Mesodermal cell (in vitro differentiated cells): ENCODE data around the gene AIG1.
"Not testable (repeated sequence)": the region's sequence is repeated elsewhere in the genome, so short reads cannot be mapped to it uniquely, and the experiment has no call there.

Experiments used
- H3K27ac ChIP-seq: 2 replicates; pipeline ENCODE4 v1.7.0; 2013; ENCODE audit warnings: mild to moderate bottlenecking, low read depth, low read length, moderate library complexity; ENCODE audit not compliant: severe bottlenecking
- H3K36me3 ChIP-seq: 2 replicates; pipeline ENCODE4 v1.7.1; 2013; ENCODE audit warnings: mild to moderate bottlenecking, low read length, moderate library complexity; ENCODE audit not compliant: control insufficient read depth, insufficient read depth
- H3K4me1 ChIP-seq: one replicate; pipeline ENCODE4 v1.7.1; 2013; ENCODE audit warnings: mild to moderate bottlenecking, low read length; ENCODE audit not compliant: insufficient read depth, control insufficient read depth, poor library complexity, severe bottlenecking
- H3K4me3 ChIP-seq: 2 replicates; pipeline ENCODE4 v1.7.0; 2013; ENCODE audit warnings: low read length, control low read depth, mild to moderate bottlenecking; ENCODE audit not compliant: insufficient read depth, poor library complexity, severe bottlenecking; ENCODE audit errors: extremely low read depth
- H3K9me3 ChIP-seq: 2 replicates; pipeline ENCODE4 v1.7.1; 2013; ENCODE audit warnings: mild to moderate bottlenecking, low read length, moderate library complexity; ENCODE audit not compliant: control insufficient read depth
- WGBS, 2 experiments: methylation state at CpG; one replicate each; pipeline ENCODE4 v1.1.5; 2013; ENCODE audit warnings: missing lambda C conversion rate in 2 of 2; ENCODE audit not compliant: insufficient coverage in 2 of 2; 5-methylcytosine and 5-hydroxymethylcytosine counted together

AIG1 gene

GRCh38 chr6:143229400-143229799 is 168.7 kb downstream of the AIG1 start:
- no peak overlapping the region for H3K4me3 ChIP-seq
- 100% methylated on average over 1 of the region's 1 CpG; no CpG with 5 or more reads in 1 of the 2 experiments for WGBS, 2 experiments
- H3K4me1 ChIP-seq = no peaks in the 10 kb centered on the region
- no peaks in the 10 kb centered on the region for H3K36me3 ChIP-seq
- no peak overlapping the region for H3K27ac ChIP-seq
- H3K9me3 ChIP-seq = no peaks in the 10 kb centered on the region

GRCh38 chr6:143232849-143233248 is 172.2 kb downstream of the AIG1 start:
- Histone ChIP-seq H3K27ac (no peak overlapping the region), H3K4me3 (no peak overlapping the region), H3K4me1 (no peaks in the 10 kb centered on the region), H3K9me3 (no peaks in the 10 kb centered on the region), H3K36me3 (no peaks in the 10 kb centered on the region)
- 80 to 82% methylated on average over 1 to 2 of the region's 4 CpGs for WGBS, 2 experiments

DNA sequence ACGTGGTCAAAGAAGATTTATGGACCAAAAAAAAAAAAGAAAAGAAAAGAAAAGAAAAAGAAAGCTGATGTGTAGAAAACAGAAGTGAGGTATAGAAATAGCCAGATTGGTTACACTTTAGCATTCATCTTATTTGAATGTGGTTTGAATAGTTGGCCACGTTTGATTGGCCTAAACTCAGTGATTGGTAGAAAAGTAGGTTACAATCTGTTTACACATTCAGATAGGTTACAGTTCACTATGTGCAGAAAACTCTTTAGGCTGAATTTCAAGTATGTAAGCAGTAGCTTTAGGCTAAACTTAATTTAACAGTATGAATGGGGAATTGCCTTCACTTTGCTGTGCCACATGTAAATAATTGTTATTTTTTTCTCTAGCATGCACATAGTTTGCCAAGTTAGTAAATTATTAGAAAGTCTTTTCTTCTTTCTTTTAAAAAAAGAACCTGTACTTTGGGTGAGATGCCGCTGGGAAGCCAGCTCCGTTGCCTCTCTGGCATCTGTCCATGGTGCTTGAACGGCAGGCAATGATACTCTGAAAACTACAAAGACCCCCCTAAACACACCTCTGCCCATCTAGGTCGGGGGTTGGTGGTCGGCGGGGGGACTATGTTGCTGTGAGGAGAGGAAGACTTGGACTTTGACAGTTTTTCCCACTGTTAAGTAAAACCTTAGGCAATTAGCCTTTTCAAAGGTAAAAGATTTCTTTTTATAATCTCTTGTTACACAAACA is 173.0 kb downstream of the AIG1 start:
- Histone ChIP-seq H3K27ac (no peak overlapping the region), H3K9me3 (no peaks in the 10 kb centered on the region), H3K36me3 (no peaks in the 10 kb centered on the region), H3K4me3 (no peak overlapping the region), H3K4me1 (no peaks in the 10 kb centered on the region)
- WGBS, 2 experiments = 44 to 83% methylated on average over 1 of the region's 8 CpGs

GRCh38 chr6:143234734-143235133 is 174.0 kb downstream of the AIG1 start:
- Histone ChIP-seq H3K27ac (no peak overlapping the region), H3K9me3 (no peaks in the 10 kb centered on the region), H3K4me3 (no peak overlapping the region), H3K4me1 (no peaks in the 10 kb centered on the region), H3K36me3 (no peaks in the 10 kb centered on the region)
- WGBS, 2 experiments = no CpG with 5 or more reads among the region's 2 CpGs

- Histone ChIP-seq H3K4me1 (no peaks in the 10 kb centered on the region), H3K9me3 (no peaks in the 10 kb centered on the region), H3K27ac (no peak overlapping the region), H3K4me3 (no peak overlapping the region), H3K36me3 (no peaks in the 10 kb centered on the region)
- 76 to 88% methylated on average over 11 to 14 of the region's 16 CpGs for WGBS, 2 experiments
Observed at GRCh38 chr6:143236151-143236798, 175.6 kb downstream of the AIG1 start.

DNA sequence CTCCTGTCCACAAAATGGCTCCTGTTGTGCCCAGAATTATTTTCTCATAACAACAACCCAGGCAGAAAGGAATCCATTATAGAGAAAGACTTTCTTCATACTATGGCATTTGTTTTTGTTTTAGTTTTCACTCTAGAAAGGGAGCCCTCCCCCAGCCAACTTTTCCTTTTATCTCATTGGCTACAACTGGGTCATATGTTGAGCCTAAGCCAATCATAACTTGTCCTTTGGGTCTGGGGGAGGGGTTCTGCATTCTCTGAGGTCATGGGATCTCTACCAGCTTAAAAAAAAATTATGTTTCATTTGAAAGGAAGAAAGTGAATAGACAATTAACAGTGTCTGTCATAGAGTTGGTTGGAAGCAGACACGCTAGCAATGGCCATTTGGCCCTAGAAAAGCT is 177.6 kb downstream of the AIG1 start:
- H3K9me3 ChIP-seq = no peaks in the 10 kb centered on the region
- no peak overlapping the region for H3K4me3 ChIP-seq
- H3K27ac ChIP-seq = no peak overlapping the region
- 100% methylated on average over 1 of the region's 1 CpG for WGBS, 2 experiments
- H3K36me3 ChIP-seq = no peaks in the 10 kb centered on the region
- no peaks in the 10 kb centered on the region for H3K4me1 ChIP-seq

GRCh38 chr6:143241111-143241510 is 180.4 kb downstream of the AIG1 start:
- no peak overlapping the region for H3K4me3 ChIP-seq
- H3K4me1 ChIP-seq = no peaks in the 10 kb centered on the region
- no peak overlapping the region for H3K27ac ChIP-seq
- no peaks in the 10 kb centered on the region for H3K36me3 ChIP-seq
- 69 to 97% methylated on average over 3 of the region's 4 CpGs for WGBS, 2 experiments
- H3K9me3 ChIP-seq = no peaks in the 10 kb centered on the region

GRCh38 chr6:143241911-143242310 is 181.2 kb downstream of the AIG1 start:
- 96 to 98% methylated on average over 4 of the region's 5 CpGs for WGBS, 2 experiments
- Histone ChIP-seq H3K4me1 (no peaks in the 10 kb centered on the region), H3K27ac (no peak overlapping the region), H3K9me3 (peaks cover 3% of the 10 kb centered on the region), H3K4me3 (no peak overlapping the region), H3K36me3 (no peaks in the 10 kb centered on the region)

GRCh38 chr6:143243786-143244185 is 183.1 kb downstream of the AIG1 start:
- H3K4me1 ChIP-seq = no peaks in the 10 kb centered on the region
- no peak overlapping the region for H3K27ac ChIP-seq
- WGBS, 2 experiments = 100% methylated on average over 1 of the region's 1 CpG
- peaks cover 3% of the 10 kb centered on the region for H3K9me3 ChIP-seq
- no peaks in the 10 kb centered on the region for H3K36me3 ChIP-seq
- no peak overlapping the region for H3K4me3 ChIP-seq

DNA sequence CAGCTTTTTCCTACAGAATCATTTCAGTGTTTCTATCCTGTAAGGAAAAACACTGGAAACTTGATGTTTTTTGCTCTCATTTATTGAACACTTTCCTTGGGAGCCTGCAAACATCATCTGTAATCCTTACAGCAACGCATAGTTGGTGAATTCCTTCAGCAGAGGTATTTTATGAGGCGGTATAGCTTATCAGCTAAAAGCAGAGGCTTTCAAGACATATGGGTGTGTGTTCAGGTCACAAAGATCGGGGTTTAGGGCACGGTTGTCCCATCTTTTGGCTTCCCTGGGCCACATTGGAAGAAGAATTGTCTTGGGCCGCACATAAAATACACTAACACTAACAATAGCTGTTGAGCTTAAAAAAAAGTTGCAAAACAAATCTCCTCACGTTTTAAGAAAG is 185.0 kb downstream of the AIG1 start:
- Histone ChIP-seq H3K4me3 (no peak overlapping the region), H3K27ac (no peak overlapping the region), H3K36me3 (no peaks in the 10 kb centered on the region), H3K9me3 (peaks cover 3% of the 10 kb centered on the region), H3K4me1 (no peaks in the 10 kb centered on the region)
- 75 to 91% methylated on average over 4 to 6 of the region's 6 CpGs for WGBS, 2 experiments

DNA sequence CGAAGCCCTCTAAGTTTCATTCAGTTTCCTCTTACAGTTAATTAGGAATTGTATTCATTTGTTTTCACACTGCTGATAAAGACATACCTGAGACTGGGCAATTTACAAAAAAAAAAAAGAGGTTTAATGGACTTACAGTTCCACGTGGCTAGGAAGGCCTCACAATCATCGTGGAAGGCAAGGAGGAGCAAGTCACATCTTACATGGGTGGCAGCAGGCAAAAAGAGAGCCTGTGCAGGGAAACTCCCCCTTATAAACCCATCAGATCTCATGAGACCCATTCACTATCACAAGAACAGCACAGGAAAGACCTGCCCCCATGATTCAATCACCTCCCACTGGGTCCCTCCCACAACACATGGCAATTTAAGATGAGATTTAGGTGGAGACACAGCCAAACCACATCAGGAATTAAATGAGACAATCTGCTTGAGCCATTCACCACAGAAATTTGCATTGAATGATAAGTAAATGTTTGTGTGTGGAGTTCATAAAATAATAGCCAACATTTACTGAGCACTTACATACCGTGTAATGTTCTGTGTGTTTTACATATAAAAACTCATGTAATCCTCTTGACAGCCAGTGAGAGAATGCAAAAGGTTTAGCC is 185.6 kb downstream of the AIG1 start:
- not testable (repeated sequence) for H3K4me1 ChIP-seq, H3K9me3 ChIP-seq, H3K4me3 ChIP-seq, H3K27ac ChIP-seq, H3K36me3 ChIP-seq
- WGBS, 2 experiments = 64 to 87% methylated on average over 2 of the region's 4 CpGs
